Ovary (tissue), 9 donors: ENCODE results near the gene PAN3. TPM values are rescaled to one million over a fixed set of nuclear protein-coding genes. Genes with fewer than 3 reads are reported as not detected.

Source experiments
- DNase-seq, 5 donors: peaks; one replicate each; pipeline ENCODE4 v3.0.0-alpha.2; 2019 to 2020
- H3K27ac ChIP-seq, 2 donors: fragments of 200-600 bp; one replicate each; pipeline versions ENCODE4 v1.5.1 to v1.8.0; 2019 to 2022
- H3K27me3 ChIP-seq: fragments of 200-600 bp; one replicate; pipeline ENCODE4 v1.8.0; 2022
- H3K36me3 ChIP-seq: fragments of 200-600 bp; sonication (generic); one replicate; pipeline ENCODE4 v1.5.1; 2019
- H3K4me1 ChIP-seq: one replicate; pipeline ENCODE4 v1.8.1; 2013; ENCODE audit warnings: mild to moderate bottlenecking, moderate library complexity; ENCODE audit not compliant: insufficient read depth
- H3K4me3 ChIP-seq: fragments of 200-600 bp; sonication (generic); one replicate; pipeline ENCODE4 v1.5.1; 2017
- H3K9me3 ChIP-seq, 2 donors: fragments of 200-600 bp in 1 of 2; sonication (generic) in 1 of 2; one replicate each; pipeline versions ENCODE4 v1.5.1 to v1.8.1; 2013 to 2019; ENCODE audit warnings: mild to moderate bottlenecking in 1 of 2, moderate library complexity in 1 of 2
- EP300 ChIP-seq: sonication (generic); formaldehyde crosslinking; IDR thresholded peaks from one replicate; pipeline ENCODE4 v1.6.1; 2017; ENCODE audit warnings: antibody characterized with exemption
- POLR2A ChIP-seq: fragments of 450-650 bp; IDR thresholded peaks from one replicate; pipeline ENCODE4 v1.6.1; 2017; ENCODE audit warnings: antibody characterized with exemption, mild to moderate bottlenecking, moderate library complexity
- WGBS, 3 donors: extraction: QIAGEN DNeasy Blood & Tissue Kit in 1 of 3; methylation state at CpG; one replicate each; pipeline versions ENCODE4 v1.1.5 to v1.1.7; 2013 to 2017; 5-methylcytosine and 5-hydroxymethylcytosine counted together
- intact Hi-C, 4 donors: fragments of 100-400 bp; cut with DNase I; formaldehyde crosslinking; loops; one replicate each; pipeline versions ENCODE4 v1.11.0 to v1.15.1; 2022 to 2023
- polyA plus RNA-seq, 2 donors: library from polyadenylated mRNA; stranded (reverse); fragments of 200-250 nt in 1 of 2; fragments of 350-450 nt in 1 of 2; fragmentation: Illumina TruSeq in 1 of 2; extraction: RNeasy Lipid Tissue Mini Kit (QIAGEN cat#74804) in 1 of 2; gene quantifications; one replicate each; pipeline ENCODE4 v1.2.3, GENCODE V29; 2013 to 2014
- total RNA-seq, 7 donors: library from RNA; depleted of rRNA in 2 of 7; stranded (reverse); fragments of >200 nt in 2 of 7; fragmentation: NEBNext Ultra II Directional in 3 of 7; extraction: Animal tissue kit (Norgen Biotek cat#: 25700) in 3 of 7; gene quantifications; one replicate each; pipeline versions ENCODE4 v1.1.0 to v1.2.4, GENCODE V29; 2016 to 2023
- TF ChIP-seq, protein P1 (sequence below), 3 donors: fragments of 450-650 bp in 2 of 3; fragments of 200-600 bp in 1 of 3; IDR thresholded peaks; one replicate each; pipeline versions ENCODE4 v1.5.1 to v1.8.0; 2016 to 2022; ENCODE audit warnings: antibody characterized with exemption in 3 of 3, mild to moderate bottlenecking in 1 of 3
- donor health status: DM: no; HTN: no; CAD: no; lungs with moderate emphysema.
- donor health status: DM: no; HTN: no; CAD: no.
- donor health status: Bipolar disorder and iron deficiency.
- donor health status: DM: yes; HTN: yes; CAD: no.
- donor health status: DM: no; HTN: no; CAD: no.
- donor health status: DM: yes; HTN: yes; CAD: no.

PAN3 gene
- total and polyA plus RNA-seq, 9 donors = 13.2 to 40.7 (median 35.7) TPM

DNA sequence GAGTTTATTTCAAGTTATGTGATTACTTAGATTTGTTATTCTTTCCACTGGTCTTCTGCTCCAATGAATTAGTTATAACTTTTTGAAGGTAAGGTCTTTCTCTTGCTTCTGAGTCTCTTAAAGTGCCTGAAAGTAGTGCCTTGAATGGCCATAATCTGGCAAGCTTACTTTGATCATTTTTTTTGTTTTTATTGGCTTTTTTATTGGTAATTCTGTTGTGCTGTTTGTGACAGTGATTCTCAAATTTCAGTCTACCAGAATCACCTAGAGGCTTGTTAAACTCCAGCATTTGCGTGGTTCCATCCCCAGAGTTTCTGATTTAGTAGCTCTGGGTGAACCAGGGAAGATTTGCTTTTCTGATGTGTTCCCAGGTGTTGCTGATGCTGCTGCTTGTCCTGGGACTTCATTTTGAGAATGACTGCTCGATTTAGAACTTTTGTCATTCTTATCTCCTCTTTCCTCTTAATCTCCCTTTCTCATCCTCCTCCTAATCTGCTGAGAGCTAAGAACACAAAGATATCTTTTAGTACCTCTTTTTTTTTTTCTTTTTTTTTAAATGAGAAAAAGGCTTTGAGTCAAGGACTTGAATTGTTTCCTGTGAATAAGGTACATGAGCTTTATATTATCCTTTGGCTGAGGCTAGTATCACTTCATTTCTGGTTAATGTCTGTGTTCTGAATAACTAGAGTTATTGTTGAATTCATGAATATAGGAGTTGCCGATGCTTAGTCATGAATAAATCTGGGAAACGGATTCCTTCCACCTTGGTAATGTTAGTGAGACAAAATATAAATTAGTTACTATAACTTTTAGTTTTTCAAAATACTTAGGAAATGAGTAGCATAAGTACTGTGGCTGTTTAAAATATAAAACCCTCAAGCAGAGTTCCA lies 91.4 kb downstream of the PAN3 start:
- H3K4me1 ChIP-seq = peaks cover 1% of the 10 kb centered on the region
- DNase-seq = no peak
- no peaks in the 10 kb centered on the region for H3K36me3 ChIP-seq
- TF ChIP-seq, protein P1, sequence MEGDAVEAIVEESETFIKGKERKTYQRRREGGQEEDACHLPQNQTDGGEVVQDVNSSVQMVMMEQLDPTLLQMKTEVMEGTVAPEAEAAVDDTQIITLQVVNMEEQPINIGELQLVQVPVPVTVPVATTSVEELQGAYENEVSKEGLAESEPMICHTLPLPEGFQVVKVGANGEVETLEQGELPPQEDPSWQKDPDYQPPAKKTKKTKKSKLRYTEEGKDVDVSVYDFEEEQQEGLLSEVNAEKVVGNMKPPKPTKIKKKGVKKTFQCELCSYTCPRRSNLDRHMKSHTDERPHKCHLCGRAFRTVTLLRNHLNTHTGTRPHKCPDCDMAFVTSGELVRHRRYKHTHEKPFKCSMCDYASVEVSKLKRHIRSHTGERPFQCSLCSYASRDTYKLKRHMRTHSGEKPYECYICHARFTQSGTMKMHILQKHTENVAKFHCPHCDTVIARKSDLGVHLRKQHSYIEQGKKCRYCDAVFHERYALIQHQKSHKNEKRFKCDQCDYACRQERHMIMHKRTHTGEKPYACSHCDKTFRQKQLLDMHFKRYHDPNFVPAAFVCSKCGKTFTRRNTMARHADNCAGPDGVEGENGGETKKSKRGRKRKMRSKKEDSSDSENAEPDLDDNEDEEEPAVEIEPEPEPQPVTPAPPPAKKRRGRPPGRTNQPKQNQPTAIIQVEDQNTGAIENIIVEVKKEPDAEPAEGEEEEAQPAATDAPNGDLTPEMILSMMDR (IDR thresholded peaks at IDR 0.05) = no peak
- TF ChIP-seq EP300 (no peak), POLR2A (no peak)
- H3K4me3 ChIP-seq = no peak overlapping the region
- no peaks in the 10 kb centered on the region for H3K9me3 ChIP-seq
- no peaks in the 10 kb centered on the region for H3K27me3 ChIP-seq
- intact Hi-C loops = loop anchor here in 1 of 4 donors (5.0 kb wide), 1 partner anchor 822 kb away; no protein-coding TSS in a partner anchor
- WGBS, 3 donors = 86 to 91% (median 90%) methylated on average over 4 of the region's 4 CpGs
- H3K27ac ChIP-seq = no peak overlapping the region

DNA sequence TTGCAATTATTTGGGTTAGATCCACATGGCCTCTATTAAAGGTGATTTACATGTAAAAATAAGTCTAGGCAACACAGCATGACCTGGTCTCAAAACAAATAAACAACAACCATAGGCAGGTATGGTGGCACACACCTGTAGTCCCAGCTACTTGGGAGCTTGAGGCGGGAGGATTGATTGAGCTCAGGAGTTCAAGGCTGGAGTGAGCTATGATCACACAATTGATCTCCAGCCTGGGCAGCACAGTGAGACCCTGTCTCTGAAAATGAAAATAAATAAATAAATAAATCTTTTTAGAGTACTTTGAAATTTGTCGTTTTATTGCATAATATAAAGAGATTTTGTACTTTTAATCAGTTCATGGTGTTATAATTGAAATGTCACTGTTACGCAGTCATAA lies 93.3 kb downstream of the PAN3 start:
- no peak overlapping the region for H3K4me3 ChIP-seq
- intact Hi-C loops = no loop called here
- H3K27ac ChIP-seq = no peak overlapping the region
- WGBS, 3 donors = 95 to 97% (median 97%) methylated on average over 3 of the region's 3 CpGs
- TF ChIP-seq EP300 (no peak), POLR2A (no peak)
- TF ChIP-seq, protein P1 (IDR thresholded peaks at IDR 0.05) = no peak
- H3K36me3 ChIP-seq = no peaks in the 10 kb centered on the region
- H3K27me3 ChIP-seq = no peaks in the 10 kb centered on the region
- peaks cover 1% of the 10 kb centered on the region for H3K4me1 ChIP-seq
- no peaks in the 10 kb centered on the region for H3K9me3 ChIP-seq
- DNase-seq = no peak

DNA sequence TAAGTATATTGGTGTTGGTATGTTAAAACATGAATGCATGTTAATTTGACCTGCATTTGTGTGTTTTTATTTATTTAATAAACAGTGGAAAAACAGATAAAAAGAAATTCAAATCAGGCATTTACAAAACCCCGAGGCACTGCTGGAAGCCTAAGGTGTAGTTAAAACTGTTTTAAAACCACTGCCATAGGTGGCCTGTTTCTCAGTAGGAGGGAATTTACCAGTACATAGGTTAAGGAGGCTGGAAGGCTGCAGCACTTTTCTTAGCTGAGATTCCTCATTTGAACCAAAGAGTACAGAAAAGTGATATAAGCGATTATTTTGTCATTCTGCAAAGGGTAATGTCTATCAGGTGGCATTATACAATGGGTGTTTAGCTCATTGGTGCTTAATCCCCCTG lies 99.6 kb downstream of the PAN3 start:
- H3K4me3 ChIP-seq = no peak overlapping the region
- no peak for TF ChIP-seq POLR2A
- TF ChIP-seq EP300 = no peak
- TF ChIP-seq, protein P1 (IDR thresholded peaks at IDR 0.05) = no peak
- intact Hi-C loops = no loop called here
- no peak for DNase-seq
- no peaks in the 10 kb centered on the region for H3K36me3 ChIP-seq
- peaks cover 4% of the 10 kb centered on the region for H3K4me1 ChIP-seq
- no peaks in the 10 kb centered on the region for H3K27me3 ChIP-seq
- 77 to 81% (median 81%) methylated on average over 2 of the region's 2 CpGs for WGBS, 3 donors
- H3K27ac ChIP-seq = no peak overlapping the region
- H3K9me3 ChIP-seq = no peaks in the 10 kb centered on the region

DNA sequence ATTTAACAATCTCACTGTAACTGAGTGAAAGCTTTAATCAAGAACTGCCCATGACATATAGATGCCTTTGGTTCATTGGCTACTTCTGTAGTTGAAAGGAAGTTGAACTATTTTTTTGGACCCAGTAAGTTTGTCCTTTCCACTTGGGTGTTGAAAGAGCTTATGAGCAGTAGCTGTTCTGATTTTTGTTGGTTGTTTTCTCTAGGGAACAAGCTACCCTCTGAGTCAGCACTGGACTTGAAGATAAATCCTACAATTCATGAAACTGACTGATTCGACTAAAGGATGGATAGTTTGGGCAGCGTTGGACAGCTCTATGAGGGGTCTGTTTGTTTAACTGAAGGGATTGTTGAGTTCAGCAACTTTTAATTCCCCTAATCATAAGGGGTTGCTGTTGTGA lies 101.0 kb downstream of the PAN3 start:
- no peaks in the 10 kb centered on the region for H3K9me3 ChIP-seq
- no peak for DNase-seq
- no peak overlapping the region for H3K4me3 ChIP-seq
- no peaks in the 10 kb centered on the region for H3K27me3 ChIP-seq
- intact Hi-C loops = no loop called here
- no peak for TF ChIP-seq POLR2A
- TF ChIP-seq, protein P1 (IDR thresholded peaks at IDR 0.05) = no peak
- no peak for TF ChIP-seq EP300
- WGBS, 3 donors = 11 to 30% (median 12%) methylated on average over 2 of the region's 2 CpGs
- H3K36me3 ChIP-seq = no peaks in the 10 kb centered on the region
- H3K4me1 ChIP-seq = peaks cover 3% of the 10 kb centered on the region
- no peak overlapping the region for H3K27ac ChIP-seq
